HEK293 (cell line): ENCODE results near the gene RIMS1.

Source experiments
- TCF7L2 ChIP-seq: IDR thresholded peaks from 2 replicates; pipeline ENCODE4 v1.6.1; 2011; ENCODE audit warnings: low read depth, mild to moderate bottlenecking, inconsistent platforms, low read length, moderate library complexity, borderline replicate concordance
- TRIM28 ChIP-seq: IDR thresholded peaks from 2 replicates; pipeline ENCODE4 v1.6.1; 2011; ENCODE audit warnings: low read length, control low read depth, borderline replicate concordance
- WT1 ChIP-seq: fragments of 450-650 bp; formaldehyde crosslinking; IDR thresholded peaks from 2 replicates; pipeline ENCODE4 v1.5.1; 2016; ENCODE audit warnings: missing biosample characterization, missing genetic modification characterization
- ZFP3 ChIP-seq: fragments of 450-650 bp; formaldehyde crosslinking; IDR thresholded peaks from 2 replicates; pipeline ENCODE4 v1.5.1; 2016; ENCODE audit warnings: low read depth, missing biosample characterization, missing genetic modification characterization
- ZNF138 ChIP-seq: fragments of 450-650 bp; formaldehyde crosslinking; IDR thresholded peaks from 2 replicates; pipeline ENCODE4 v1.5.1; 2016; ENCODE audit warnings: missing biosample characterization, missing genetic modification characterization, borderline replicate concordance
- ZNF140 ChIP-seq: fragments of 450-650 bp; formaldehyde crosslinking; IDR thresholded peaks from 2 replicates; pipeline ENCODE4 v1.5.1; 2016; ENCODE audit warnings: missing biosample characterization, missing genetic modification characterization
- ZNF23 ChIP-seq: fragments of 450-650 bp; formaldehyde crosslinking; IDR thresholded peaks from 2 replicates; pipeline ENCODE4 v1.5.1; 2016; ENCODE audit warnings: missing biosample characterization, missing genetic modification characterization, borderline replicate concordance
- ZNF610 ChIP-seq: fragments of 450-650 bp; formaldehyde crosslinking; IDR thresholded peaks from 2 replicates; pipeline ENCODE4 v1.5.1; 2016; ENCODE audit warnings: missing biosample characterization, missing genetic modification characterization, borderline replicate concordance
- ZNF792 ChIP-seq: fragments of 450-650 bp; formaldehyde crosslinking; IDR thresholded peaks from 2 replicates; pipeline ENCODE4 v1.5.1; 2016; ENCODE audit warnings: missing biosample characterization, missing genetic modification characterization
- TF ChIP-seq, protein P1 (sequence below): fragments of 450-650 bp; formaldehyde crosslinking; IDR thresholded peaks from 2 replicates; pipeline ENCODE4 v1.5.1; 2016; ENCODE audit warnings: missing biosample characterization, missing genetic modification characterization
- TF ChIP-seq, protein P2 (sequence below): fragments of 450-650 bp; formaldehyde crosslinking; IDR thresholded peaks from 2 replicates; pipeline ENCODE4 v1.5.1; 2016; ENCODE audit warnings: missing biosample characterization, missing genetic modification characterization
- TF ChIP-seq, protein P3 (sequence below): fragments of 450-650 bp; formaldehyde crosslinking; IDR thresholded peaks from 2 replicates; pipeline ENCODE4 v1.5.1; 2017; ENCODE audit warnings: missing biosample characterization, missing genetic modification characterization

DNA sequence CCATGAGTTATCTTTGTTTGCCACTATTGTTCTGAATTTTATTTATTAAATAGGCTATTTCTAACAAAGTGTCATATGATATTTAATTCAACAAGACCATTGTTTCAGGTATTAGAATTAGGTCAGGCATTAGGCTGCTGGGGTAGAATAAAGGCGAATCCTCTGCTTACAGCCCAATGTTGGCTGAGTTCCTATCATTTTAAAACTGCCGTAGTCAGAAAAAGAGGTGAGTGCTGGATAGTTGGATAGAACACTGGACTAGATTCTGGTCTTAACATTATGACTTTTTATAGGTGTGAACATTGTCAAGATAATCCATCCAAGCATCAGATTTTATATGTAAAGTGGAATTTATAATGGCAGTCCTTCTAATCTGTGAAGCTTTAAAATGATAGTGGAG, 6.3 kb downstream of the RIMS1 start:
- TF ChIP-seq ZNF140 (tag by site-specific recombination) (no peak), ZFP3 (tag by site-specific recombination) (no peak), WT1 (tag by site-specific recombination) (no peak), TCF7L2 (no peak), ZNF138 (no peak), TRIM28 (no peak), ZNF23 (tag by site-specific recombination) (no peak), ZNF792 (tag by site-specific recombination) (no peak), ZNF610 (tag by site-specific recombination) (no peak)
- TF ChIP-seq, protein P1, sequence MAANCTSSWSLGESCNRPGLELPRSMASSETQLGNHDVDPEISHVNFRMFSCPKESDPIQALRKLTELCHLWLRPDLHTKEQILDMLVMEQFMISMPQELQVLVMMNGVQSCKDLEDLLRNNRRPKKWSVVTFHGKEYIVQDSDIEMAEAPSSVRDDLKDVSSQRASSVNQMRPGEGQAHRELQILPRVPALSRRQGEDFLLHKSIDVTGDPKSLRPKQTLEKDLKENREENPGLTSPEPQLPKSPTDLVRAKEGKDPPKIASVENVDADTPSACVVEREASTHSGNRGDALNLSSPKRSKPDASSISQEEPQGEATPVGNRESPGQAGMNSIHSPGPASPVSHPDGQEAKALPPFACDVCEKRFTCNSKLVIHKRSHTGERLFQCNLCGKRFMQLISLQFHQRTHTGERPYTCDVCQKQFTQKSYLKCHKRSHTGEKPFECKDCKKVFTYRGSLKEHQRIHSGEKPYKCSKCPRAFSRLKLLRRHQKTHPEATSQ (tag by site-specific recombination): no peak
- TF ChIP-seq, protein P2, sequence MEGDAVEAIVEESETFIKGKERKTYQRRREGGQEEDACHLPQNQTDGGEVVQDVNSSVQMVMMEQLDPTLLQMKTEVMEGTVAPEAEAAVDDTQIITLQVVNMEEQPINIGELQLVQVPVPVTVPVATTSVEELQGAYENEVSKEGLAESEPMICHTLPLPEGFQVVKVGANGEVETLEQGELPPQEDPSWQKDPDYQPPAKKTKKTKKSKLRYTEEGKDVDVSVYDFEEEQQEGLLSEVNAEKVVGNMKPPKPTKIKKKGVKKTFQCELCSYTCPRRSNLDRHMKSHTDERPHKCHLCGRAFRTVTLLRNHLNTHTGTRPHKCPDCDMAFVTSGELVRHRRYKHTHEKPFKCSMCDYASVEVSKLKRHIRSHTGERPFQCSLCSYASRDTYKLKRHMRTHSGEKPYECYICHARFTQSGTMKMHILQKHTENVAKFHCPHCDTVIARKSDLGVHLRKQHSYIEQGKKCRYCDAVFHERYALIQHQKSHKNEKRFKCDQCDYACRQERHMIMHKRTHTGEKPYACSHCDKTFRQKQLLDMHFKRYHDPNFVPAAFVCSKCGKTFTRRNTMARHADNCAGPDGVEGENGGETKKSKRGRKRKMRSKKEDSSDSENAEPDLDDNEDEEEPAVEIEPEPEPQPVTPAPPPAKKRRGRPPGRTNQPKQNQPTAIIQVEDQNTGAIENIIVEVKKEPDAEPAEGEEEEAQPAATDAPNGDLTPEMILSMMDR (tag by site-specific recombination): no peak
- TF ChIP-seq, protein P3, sequence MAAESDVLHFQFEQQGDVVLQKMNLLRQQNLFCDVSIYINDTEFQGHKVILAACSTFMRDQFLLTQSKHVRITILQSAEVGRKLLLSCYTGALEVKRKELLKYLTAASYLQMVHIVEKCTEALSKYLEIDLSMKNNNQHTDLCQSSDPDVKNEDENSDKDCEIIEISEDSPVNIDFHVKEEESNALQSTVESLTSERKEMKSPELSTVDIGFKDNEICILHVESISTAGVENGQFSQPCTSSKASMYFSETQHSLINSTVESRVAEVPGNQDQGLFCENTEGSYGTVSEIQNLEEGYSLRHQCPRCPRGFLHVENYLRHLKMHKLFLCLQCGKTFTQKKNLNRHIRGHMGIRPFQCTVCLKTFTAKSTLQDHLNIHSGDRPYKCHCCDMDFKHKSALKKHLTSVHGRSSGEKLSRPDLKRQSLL (tag by site-specific recombination): no peak
